ENCODE results near the gene QSOX2.
"Not testable (repeated sequence)": the region's sequence is repeated elsewhere in the genome, so short reads cannot be mapped to it uniquely, and the experiment has no call there.

QSOX2 gene

GRCh38 chr9:136266641-136267040 is 21.0 kb upstream of the QSOX2 start:
- H4K91ac ChIP-seq (ENCODE audit: low read depth, low read length, poor library complexity); H3K18ac ChIP-seq (ENCODE audit: low read length); H3K14ac ChIP-seq (ENCODE audit: low read length); H3K23ac ChIP-seq (ENCODE audit: low read depth, low read length, poor library complexity); DNase-seq (ENCODE audit: low spot score); H3K79me1 ChIP-seq (ENCODE audit: low read depth, low read length); H3K4me3 ChIP-seq (ENCODE audit: low read length in 2 of 2); H3K4ac ChIP-seq (ENCODE audit: low read length); H2AK5ac ChIP-seq (ENCODE audit: low read depth, low read length); H2BK15ac ChIP-seq (ENCODE audit: low read length); H2BK120ac ChIP-seq (ENCODE audit: low read depth, low read length); H2BK12ac ChIP-seq (ENCODE audit: low read length); H2AFZ ChIP-seq (ENCODE audit: low read length); H3K36me3 ChIP-seq (replicated peaks in 1 of 2; ENCODE audit: control insufficient read depth in 2 of 2, insufficient read depth in 2 of 2, low read length in 2 of 2); H3K27ac ChIP-seq (replicated peaks; ENCODE audit: low read length); H3K9ac ChIP-seq (ENCODE audit: low read depth, low read length, poor library complexity); H2BK5ac ChIP-seq (ENCODE audit: low read length); H3K4me2 ChIP-seq (ENCODE audit: insufficient read depth, low read length, poor library complexity, severe bottlenecking); H3K9me3 ChIP-seq (replicated peaks in 1 of 2; ENCODE audit: control insufficient read depth in 2 of 2, insufficient read depth in 1 of 2, low read depth in 1 of 2, low read length in 2 of 2); H4K8ac ChIP-seq (ENCODE audit: low read depth, low read length): not testable (repeated sequence)
- Histone ChIP-seq H3K4me1 (ENCODE audit: control insufficient read depth in 2 of 2, insufficient read depth in 1 of 2, low read depth in 1 of 2, low read length in 2 of 2) (peaks cover 16 to 21% of the 10 kb centered on the region in 2 donors), H3K27me3 (ENCODE audit: control insufficient read depth in 3 of 3, insufficient read depth in 3 of 3, low read depth in 1 of 3, low read length in 3 of 3) (peaks cover 0 to 65% (median 0%) of the 10 kb centered on the region in 3 experiments)
- no CpG with 5 or more reads among the region's 18 CpGs for WGBS, 2 donors (ENCODE audit: extremely low coverage in 2 of 2, insufficient read length in 2 of 2, insufficient replicate concordance in 1 of 2)

GRCh38 chr9:136265561-136266355 is 20.1 kb upstream of the QSOX2 start:
- Histone ChIP-seq H2AFZ (ENCODE audit: low read length) (no peak overlapping the region), H3K14ac (ENCODE audit: low read length) (no peak overlapping the region), H3K9me3 (replicated peaks in 1 of 2; ENCODE audit: control insufficient read depth in 2 of 2, insufficient read depth in 1 of 2, low read depth in 1 of 2, low read length in 2 of 2) (no peaks in the 10 kb centered on the region), H2BK12ac (ENCODE audit: low read length) (peak overlapping the region; percentile 51), H2BK120ac (ENCODE audit: low read depth, low read length) (no peak overlapping the region), H3K9ac (ENCODE audit: low read depth, low read length, poor library complexity) (no peak overlapping the region), H3K23ac (ENCODE audit: low read depth, low read length, poor library complexity) (no peak overlapping the region), H3K4me3 (ENCODE audit: low read length in 2 of 2) (no peak overlapping the region), H3K18ac (ENCODE audit: low read length) (peak overlapping the region; percentile 68), H2BK15ac (ENCODE audit: low read length) (no peak overlapping the region), H3K79me1 (ENCODE audit: low read depth, low read length) (no peaks in the 10 kb centered on the region), H4K8ac (ENCODE audit: low read depth, low read length) (no peak overlapping the region), H4K91ac (ENCODE audit: low read depth, low read length, poor library complexity) (no peak overlapping the region), H3K27me3 (ENCODE audit: control insufficient read depth in 3 of 3, insufficient read depth in 3 of 3, low read depth in 1 of 3, low read length in 3 of 3) (peaks cover 0 to 74% (median 0%) of the 10 kb centered on the region in 3 experiments), H2AK5ac (ENCODE audit: low read depth, low read length) (peak overlapping the region; percentile 20), H3K4me2 (ENCODE audit: insufficient read depth, low read length, poor library complexity, severe bottlenecking) (no peak overlapping the region), H3K27ac (replicated peaks; ENCODE audit: low read length) (no peak overlapping the region), H3K4me1 (ENCODE audit: control insufficient read depth in 2 of 2, insufficient read depth in 1 of 2, low read depth in 1 of 2, low read length in 2 of 2) (peaks cover 16 to 21% of the 10 kb centered on the region in 2 donors), H3K4ac (ENCODE audit: low read length) (no peak overlapping the region), H3K36me3 (replicated peaks in 1 of 2; ENCODE audit: control insufficient read depth in 2 of 2, insufficient read depth in 2 of 2, low read length in 2 of 2) (no peaks in the 10 kb centered on the region), H2BK5ac (ENCODE audit: low read length) (no peak overlapping the region)
- WGBS, 2 donors (ENCODE audit: extremely low coverage in 2 of 2, insufficient read length in 2 of 2, insufficient replicate concordance in 1 of 2) = no CpG with 5 or more reads among the region's 17 CpGs
- no peak for DNase-seq (ENCODE audit: low spot score)

- H3K9ac ChIP-seq (ENCODE audit: low read depth, low read length, poor library complexity) = no peak overlapping the region
- H4K91ac ChIP-seq (ENCODE audit: low read depth, low read length, poor library complexity) = no peak overlapping the region
- H4K8ac ChIP-seq (ENCODE audit: low read depth, low read length) = no peak overlapping the region
- WGBS, 2 donors (ENCODE audit: extremely low coverage in 2 of 2, insufficient read length in 2 of 2, insufficient replicate concordance in 1 of 2) = no CpG with 5 or more reads among the region's 24 CpGs
- H2BK5ac ChIP-seq (ENCODE audit: low read length) = peak overlapping the region; percentile 60
- no peaks in the 10 kb centered on the region for H3K9me3 ChIP-seq (replicated peaks in 1 of 2; ENCODE audit: control insufficient read depth in 2 of 2, insufficient read depth in 1 of 2, low read depth in 1 of 2, low read length in 2 of 2)
- H3K4me3 ChIP-seq (ENCODE audit: low read length in 2 of 2) = no peak overlapping the region
- no peak overlapping the region for H2BK120ac ChIP-seq (ENCODE audit: low read depth, low read length)
- no peak overlapping the region for H3K4me2 ChIP-seq (ENCODE audit: insufficient read depth, low read length, poor library complexity, severe bottlenecking)
- H3K14ac ChIP-seq (ENCODE audit: low read length) = no peak overlapping the region
- peak overlapping the region; percentile 76 for H2BK15ac ChIP-seq (ENCODE audit: low read length)
- no peak overlapping the region for H3K27ac ChIP-seq (replicated peaks; ENCODE audit: low read length)
- peaks cover 16 to 21% of the 10 kb centered on the region in 2 donors for H3K4me1 ChIP-seq (ENCODE audit: control insufficient read depth in 2 of 2, insufficient read depth in 1 of 2, low read depth in 1 of 2, low read length in 2 of 2)
- H3K27me3 ChIP-seq (ENCODE audit: control insufficient read depth in 3 of 3, insufficient read depth in 3 of 3, low read depth in 1 of 3, low read length in 3 of 3) = peaks cover 0 to 80% (median 0%) of the 10 kb centered on the region in 3 experiments
- peak overlapping the region; percentile 76 for H2AFZ ChIP-seq (ENCODE audit: low read length)
- no peak for DNase-seq (ENCODE audit: low spot score)
- H2AK5ac ChIP-seq (ENCODE audit: low read depth, low read length) = peak overlapping the region; percentile 20
- H3K4ac ChIP-seq (ENCODE audit: low read length) = no peak overlapping the region
- no peak overlapping the region for H2BK12ac ChIP-seq (ENCODE audit: low read length)
- peaks cover 4% of the 10 kb centered on the region for H3K79me1 ChIP-seq (ENCODE audit: low read depth, low read length)
- H3K36me3 ChIP-seq (replicated peaks in 1 of 2; ENCODE audit: control insufficient read depth in 2 of 2, insufficient read depth in 2 of 2, low read length in 2 of 2) = no peaks in the 10 kb centered on the region
- H3K18ac ChIP-seq (ENCODE audit: low read length) = peak overlapping the region; percentile 77
- peak overlapping the region; percentile 82 for H3K23ac ChIP-seq (ENCODE audit: low read depth, low read length, poor library complexity)
Measured at GRCh38 chr9:136264441-136265405, 19.1 kb upstream of the QSOX2 start.

Data from neuronal stem cell (in vitro differentiated cells).